22Rv1 (cell line): ENCODE results near the gene SERINC2.

Source experiments
- ZFX ChIP-seq: fragments of 450-650 bp; IDR thresholded peaks from 2 replicates; pipeline ENCODE4 v1.6.1; 2017; ENCODE audit warnings: antibody characterized with exemption, borderline replicate concordance
- TF ChIP-seq, protein P1 (sequence below): fragments of 450-650 bp; IDR thresholded peaks from 2 replicates; pipeline ENCODE4 v1.5.1; 2017; ENCODE audit warnings: mild to moderate bottlenecking

DNA sequence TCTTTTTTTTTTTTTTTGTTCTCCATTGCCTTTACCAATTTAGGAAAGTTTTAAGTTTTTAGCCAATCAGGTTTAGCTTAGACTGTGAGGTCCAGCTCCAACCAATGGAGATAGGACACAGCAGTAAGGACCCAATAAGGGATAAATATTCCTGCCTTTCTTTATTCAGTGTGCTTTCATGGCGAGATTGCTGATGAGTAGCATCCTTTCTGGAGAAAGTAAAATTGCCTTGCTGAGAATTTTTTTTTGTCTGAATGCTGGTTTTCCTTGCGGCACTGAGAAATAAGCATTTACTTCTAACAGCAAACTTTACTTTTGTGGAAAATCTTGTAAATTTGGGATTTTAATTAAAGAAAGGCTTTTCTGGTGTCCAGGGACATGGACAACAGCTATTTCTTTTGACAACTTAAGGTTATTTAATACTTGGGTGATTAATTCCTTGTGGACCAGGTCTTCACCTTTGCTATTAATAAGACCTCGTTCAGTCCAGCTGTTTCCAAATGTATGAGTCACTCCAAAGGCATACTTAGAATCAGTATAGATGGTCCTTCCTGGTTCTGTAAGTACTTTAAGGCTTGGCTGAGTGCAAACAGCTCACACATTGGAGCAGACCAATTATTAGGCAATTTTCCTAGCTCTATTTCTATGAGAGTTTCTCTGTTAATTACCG lies 54.1 kb downstream of the SERINC2 start:
- TF ChIP-seq, protein P1, sequence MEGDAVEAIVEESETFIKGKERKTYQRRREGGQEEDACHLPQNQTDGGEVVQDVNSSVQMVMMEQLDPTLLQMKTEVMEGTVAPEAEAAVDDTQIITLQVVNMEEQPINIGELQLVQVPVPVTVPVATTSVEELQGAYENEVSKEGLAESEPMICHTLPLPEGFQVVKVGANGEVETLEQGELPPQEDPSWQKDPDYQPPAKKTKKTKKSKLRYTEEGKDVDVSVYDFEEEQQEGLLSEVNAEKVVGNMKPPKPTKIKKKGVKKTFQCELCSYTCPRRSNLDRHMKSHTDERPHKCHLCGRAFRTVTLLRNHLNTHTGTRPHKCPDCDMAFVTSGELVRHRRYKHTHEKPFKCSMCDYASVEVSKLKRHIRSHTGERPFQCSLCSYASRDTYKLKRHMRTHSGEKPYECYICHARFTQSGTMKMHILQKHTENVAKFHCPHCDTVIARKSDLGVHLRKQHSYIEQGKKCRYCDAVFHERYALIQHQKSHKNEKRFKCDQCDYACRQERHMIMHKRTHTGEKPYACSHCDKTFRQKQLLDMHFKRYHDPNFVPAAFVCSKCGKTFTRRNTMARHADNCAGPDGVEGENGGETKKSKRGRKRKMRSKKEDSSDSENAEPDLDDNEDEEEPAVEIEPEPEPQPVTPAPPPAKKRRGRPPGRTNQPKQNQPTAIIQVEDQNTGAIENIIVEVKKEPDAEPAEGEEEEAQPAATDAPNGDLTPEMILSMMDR: no peak
- no peak for TF ChIP-seq ZFX
